Subcutaneous abdominal adipose tissue (tissue), 5 donors: ENCODE measurements around the gene AHSP.
"Not testable (repeated sequence)": the region's sequence is repeated elsewhere in the genome, so short reads cannot be mapped to it uniquely, and the experiment has no call there.

Experiments
- H3K27ac ChIP-seq: one replicate; pipeline ENCODE4 v1.7.0; 2013; ENCODE audit warnings: low read depth, mild to moderate bottlenecking, inconsistent platforms, low read length, moderate library complexity
- H3K27me3 ChIP-seq, 5 donors: one replicate each; pipeline ENCODE4 v1.7.0; 2013; ENCODE audit warnings: low read length in 5 of 5, inconsistent platforms in 1 of 5; ENCODE audit not compliant: control insufficient read depth in 5 of 5, insufficient read depth in 4 of 5
- H3K36me3 ChIP-seq, 5 donors: one replicate each; pipeline ENCODE4 v1.7.0; 2013; ENCODE audit warnings: low read length in 5 of 5; ENCODE audit not compliant: control insufficient read depth in 5 of 5, insufficient read depth in 5 of 5
- H3K4me1 ChIP-seq, 5 donors: one replicate each; pipeline ENCODE4 v1.7.0; 2013; ENCODE audit warnings: low read length in 5 of 5, mild to moderate bottlenecking in 3 of 5, moderate library complexity in 1 of 5; ENCODE audit not compliant: control insufficient read depth in 5 of 5, insufficient read depth in 5 of 5
- H3K4me3 ChIP-seq, 5 donors: one replicate each; pipeline ENCODE4 v1.7.0; 2013; ENCODE audit warnings: low read length in 5 of 5, low read depth in 1 of 5
- H3K9ac ChIP-seq, 5 donors: one replicate each; pipeline ENCODE4 v1.7.0; 2013; ENCODE audit warnings: low read length in 5 of 5, mild to moderate bottlenecking in 4 of 5, moderate library complexity in 3 of 5
- H3K9me3 ChIP-seq, 5 donors: one replicate each; pipeline ENCODE4 v1.7.0; 2013; ENCODE audit warnings: low read length in 5 of 5; ENCODE audit not compliant: control insufficient read depth in 5 of 5
- donor health status: healthy.
- donor health status: healthy.
- donor health status: healthy.
- donor health status: healthy.
- donor health status: healthy.

The AHSP gene

DNA sequence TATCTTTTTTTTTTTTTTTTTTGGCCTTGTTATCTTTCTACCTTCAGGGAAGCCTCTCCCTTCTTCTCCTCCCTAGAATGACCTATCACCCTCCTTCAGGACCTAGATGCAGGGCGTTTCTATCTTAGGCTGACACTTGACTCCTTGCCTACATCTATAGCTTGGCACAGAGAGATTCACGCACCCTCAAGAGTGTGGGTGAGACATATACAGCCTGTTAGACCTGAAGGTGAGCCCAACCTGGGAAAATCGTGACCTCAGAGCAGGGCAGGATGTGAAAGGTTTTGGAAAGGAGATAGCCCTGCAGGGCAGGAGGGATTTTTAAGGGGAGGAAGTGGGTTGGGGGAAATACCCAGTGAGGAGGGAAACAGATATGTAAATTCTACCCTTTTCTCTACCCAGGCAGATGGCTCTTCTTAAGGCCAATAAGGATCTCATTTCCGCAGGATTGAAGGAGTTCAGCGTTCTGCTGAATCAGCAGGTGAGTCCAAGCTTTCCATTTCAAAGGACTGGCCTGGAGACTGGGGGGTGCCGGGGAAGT, at the start of gene AHSP:
Gene AHSP, plus strand, starts transcription at position 167 of the 541 bp plus-strand sequence. Its CDS starts 240 bp downstream, at position 407.
- Histone ChIP-seq H3K27ac (no peak within 1 kb of the TSS), H3K9me3 (no peaks in the 10 kb centered on the region), H3K4me1 (peaks cover 0 to 2% (median 0%) of the 10 kb centered on the region in 5 donors), H3K9ac (no peak within 1 kb of the TSS), H3K4me3 (peak within 1 kb of the TSS in 1 of 5 donors; percentile 34), H3K36me3 (no peaks in the 10 kb centered on the region), H3K27me3 (peaks cover 9 to 33% (median 20%) of the 10 kb centered on the region in 5 donors)

GRCh38 chr16:31478956-31479355, 48.7 kb upstream of the AHSP start:
- peaks cover 0 to 36% (median 32%) of the 10 kb centered on the region in 5 donors for H3K36me3 ChIP-seq
- peaks cover 0 to 23% (median 6%) of the 10 kb centered on the region in 5 donors for H3K4me1 ChIP-seq
- no peak overlapping the region for H3K4me3 ChIP-seq
- H3K9ac ChIP-seq, result no peak overlapping the region
- peaks cover 0 to 11% (median 5%) of the 10 kb centered on the region in 5 donors for H3K27me3 ChIP-seq
- no peaks in the 10 kb centered on the region for H3K9me3 ChIP-seq
- H3K27ac ChIP-seq, result no peak overlapping the region

DNA sequence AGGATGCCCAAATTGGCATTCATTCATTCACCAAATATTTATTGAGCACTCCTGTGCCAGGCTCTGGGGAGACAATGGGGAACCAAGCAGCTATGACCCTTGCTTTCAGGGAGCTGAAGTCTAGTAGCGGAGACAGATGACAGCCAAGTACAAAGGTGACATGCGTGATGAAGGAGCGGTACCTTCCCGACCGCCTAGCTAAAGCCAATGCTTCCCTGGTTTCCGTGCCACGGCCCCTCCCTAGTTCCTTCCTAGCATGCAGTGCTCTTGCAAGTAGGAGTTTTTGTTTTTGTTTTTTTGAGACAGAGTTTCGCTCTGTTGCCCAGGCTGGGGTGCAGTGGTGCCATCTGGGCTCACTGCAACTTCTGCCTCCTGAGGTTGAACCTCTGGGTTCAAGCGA, 47.9 kb upstream of the AHSP start:
- Histone ChIP-seq H3K4me1 (peaks cover 0 to 15% (median 6%) of the 10 kb centered on the region in 5 donors), H3K36me3 (peaks cover 0 to 28% (median 24%) of the 10 kb centered on the region in 5 donors), H3K27ac (no peak overlapping the region), H3K4me3 (no peak overlapping the region), H3K9ac (no peak overlapping the region), H3K27me3 (peaks cover 0 to 15% (median 6%) of the 10 kb centered on the region in 5 donors), H3K9me3 (no peaks in the 10 kb centered on the region)

DNA sequence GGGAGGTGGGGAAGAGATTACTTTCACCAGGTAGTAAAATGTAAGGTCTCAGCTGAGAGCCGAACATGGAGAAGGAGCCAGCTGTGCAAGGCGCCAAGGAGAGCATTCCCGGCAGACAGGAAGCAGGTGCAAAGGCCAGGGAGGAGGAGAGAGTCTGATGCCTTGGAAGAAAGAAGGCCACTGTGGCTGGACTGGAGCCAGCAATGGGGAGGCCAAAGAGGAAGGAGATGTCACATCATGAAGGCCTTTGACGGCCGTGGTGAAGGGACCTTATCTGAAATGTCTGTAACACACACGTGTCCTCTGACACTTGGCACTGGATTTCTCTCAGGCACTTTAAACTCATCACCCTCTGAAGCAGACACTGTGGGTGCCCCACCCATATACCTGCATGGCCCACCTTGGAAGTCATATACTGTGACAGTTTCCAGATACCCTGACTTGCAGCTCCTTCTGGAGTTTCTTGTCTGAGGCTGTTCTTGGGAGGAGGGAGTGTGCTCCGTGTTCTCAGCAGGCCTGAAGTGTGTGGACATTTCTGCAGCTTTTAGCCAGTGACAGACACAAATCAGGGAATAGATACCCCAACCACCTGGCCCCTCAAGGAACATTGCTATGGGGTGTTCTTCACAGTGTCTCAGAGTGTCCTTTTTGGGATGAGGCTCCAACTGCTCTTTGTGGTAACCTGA, 46.7 kb upstream of the AHSP start:
- Histone ChIP-seq H3K4me1 (peaks cover 0 to 12% (median 6%) of the 10 kb centered on the region in 5 donors), H3K9ac (peak overlapping the region in 1 of 5 donors; percentile 20), H3K27me3 (peaks cover 11 to 24% (median 13%) of the 10 kb centered on the region in 5 donors), H3K9me3 (no peaks in the 10 kb centered on the region), H3K27ac (no peak overlapping the region), H3K36me3 (peaks cover 0 to 21% (median 17%) of the 10 kb centered on the region in 5 donors), H3K4me3 (no peak overlapping the region)

GRCh38 chr16:31483081-31483480, 44.6 kb upstream of the AHSP start, which contains the start of gene SLC5A2:
SLC5A2 (plus strand) TSS chr16:31483123; CDS start chr16:31483137, 14 bp downstream.
- peaks cover 0 to 5% (median 0%) of the 10 kb centered on the region in 5 donors for H3K36me3 ChIP-seq
- no peaks in the 10 kb centered on the region for H3K9me3 ChIP-seq
- H3K4me3 ChIP-seq, result no peak within 1 kb of the TSS
- H3K9ac ChIP-seq, result no peak within 1 kb of the TSS
- peaks cover 13 to 36% (median 30%) of the 10 kb centered on the region in 5 donors for H3K27me3 ChIP-seq
- no peak within 1 kb of the TSS for H3K27ac ChIP-seq
- H3K4me1 ChIP-seq, result peaks cover 2 to 23% (median 18%) of the 10 kb centered on the region in 5 donors

DNA sequence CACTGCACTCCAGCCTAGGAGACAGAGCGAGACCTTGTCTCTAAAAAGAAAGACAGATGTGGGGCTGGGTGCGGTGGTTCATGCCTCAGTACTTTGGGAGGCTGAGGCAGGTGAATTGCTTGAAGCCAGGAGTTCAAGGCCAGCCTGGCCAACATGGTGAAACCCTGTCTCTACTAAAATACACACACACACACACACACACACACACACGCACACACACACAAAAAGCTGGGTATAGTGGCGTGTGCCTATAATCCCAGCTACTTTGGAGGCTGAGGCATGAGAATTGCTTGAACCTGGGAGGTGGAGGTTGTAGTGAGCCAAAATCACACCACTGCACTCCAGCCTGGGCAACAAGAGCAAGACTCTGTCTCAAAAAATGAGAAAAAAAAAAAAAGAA, 43.7 kb upstream of the AHSP start:
- not testable (repeated sequence) for H3K4me3 ChIP-seq, H3K9ac ChIP-seq, H3K9me3 ChIP-seq, H3K36me3 ChIP-seq, H3K27ac ChIP-seq
- Histone ChIP-seq H3K4me1 (peaks cover 3 to 28% (median 23%) of the 10 kb centered on the region in 5 donors), H3K27me3 (peaks cover 11 to 38% (median 30%) of the 10 kb centered on the region in 5 donors)

DNA sequence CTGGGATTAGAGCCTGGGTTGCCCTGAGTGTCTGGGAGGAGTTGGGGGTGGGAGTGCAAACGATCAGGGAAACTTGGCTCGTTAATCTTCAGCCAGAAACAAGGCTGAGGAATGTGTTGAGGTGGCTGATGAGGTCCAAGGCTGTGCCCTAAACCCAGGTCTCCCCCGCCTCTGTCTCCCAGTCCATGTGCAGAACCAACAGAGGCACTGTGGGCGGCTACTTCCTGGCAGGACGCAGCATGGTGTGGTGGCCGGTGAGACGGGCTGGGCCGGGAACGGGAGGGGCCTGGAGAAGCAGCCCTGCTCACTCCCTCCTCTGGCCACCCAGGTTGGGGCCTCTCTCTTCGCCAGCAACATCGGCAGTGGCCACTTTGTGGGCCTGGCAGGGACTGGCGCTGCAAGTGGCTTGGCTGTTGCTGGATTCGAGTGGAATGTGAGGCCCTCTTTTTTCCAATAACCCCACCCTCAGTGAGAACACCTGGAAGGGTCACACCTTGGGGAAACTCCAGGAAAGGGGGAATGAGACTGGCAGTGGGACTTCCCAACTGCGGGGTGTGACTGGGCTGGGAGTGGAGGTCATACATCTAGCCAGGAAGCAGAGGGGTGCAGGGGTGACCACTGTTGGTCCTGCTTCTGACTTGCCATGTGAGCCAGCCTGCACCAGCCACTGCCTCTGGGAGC, 43.1 kb upstream of the AHSP start:
- H3K27ac ChIP-seq, result no peak overlapping the region
- no peak overlapping the region for H3K9ac ChIP-seq
- H3K4me1 ChIP-seq, result peaks cover 3 to 28% (median 23%) of the 10 kb centered on the region in 5 donors
- peaks cover 9 to 32% (median 30%) of the 10 kb centered on the region in 5 donors for H3K27me3 ChIP-seq
- peaks cover 0 to 2% (median 0%) of the 10 kb centered on the region in 5 donors for H3K36me3 ChIP-seq
- no peaks in the 10 kb centered on the region for H3K9me3 ChIP-seq
- no peak overlapping the region for H3K4me3 ChIP-seq

- H3K9me3 ChIP-seq, result no peaks in the 10 kb centered on the region
- H3K27ac ChIP-seq, result no peak overlapping the region
- H3K4me3 ChIP-seq, result no peak overlapping the region
- H3K27me3 ChIP-seq, result peaks cover 9 to 32% (median 30%) of the 10 kb centered on the region in 5 donors
- H3K4me1 ChIP-seq, result peaks cover 3 to 26% (median 22%) of the 10 kb centered on the region in 5 donors
- no peak overlapping the region for H3K9ac ChIP-seq
- peaks cover 0 to 10% (median 9%) of the 10 kb centered on the region in 5 donors for H3K36me3 ChIP-seq
These were observed 42.1 kb upstream of the AHSP start for GRCh38 chr16:31485571-31485970.

DNA sequence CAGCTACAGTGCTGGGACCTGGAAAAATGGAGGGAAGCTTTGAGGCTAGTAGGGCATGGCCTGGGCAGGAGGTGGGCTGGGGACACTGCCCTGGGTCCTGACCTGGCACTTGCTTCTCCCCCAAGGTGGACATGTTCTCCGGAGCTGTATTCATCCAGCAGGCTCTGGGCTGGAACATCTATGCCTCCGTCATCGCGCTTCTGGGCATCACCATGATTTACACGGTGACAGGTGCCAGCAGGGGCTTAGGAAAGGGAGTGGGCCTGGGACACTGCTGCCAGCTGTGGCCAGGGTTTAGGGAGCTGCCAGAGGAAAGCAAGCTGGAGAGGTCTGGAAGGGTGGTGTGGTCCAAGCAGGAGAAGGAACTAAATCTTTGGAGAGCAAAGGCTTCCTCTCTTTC, 41.7 kb upstream of the AHSP start:
- Histone ChIP-seq H3K4me1 (peaks cover 3 to 22% (median 18%) of the 10 kb centered on the region in 5 donors), H3K27ac (no peak overlapping the region), H3K27me3 (peaks cover 9 to 32% (median 30%) of the 10 kb centered on the region in 5 donors), H3K9ac (no peak overlapping the region), H3K4me3 (no peak overlapping the region), H3K9me3 (no peaks in the 10 kb centered on the region), H3K36me3 (peaks cover 0 to 15% (median 13%) of the 10 kb centered on the region in 5 donors)
